Esophagus muscularis mucosa (tissue), 4 donors: Measurements from ENCODE around the gene TSSK3. TPM values are rescaled to one million over a fixed set of nuclear protein-coding genes. Genes with fewer than 3 reads are reported as not detected.
"Not testable (repeated sequence)": the region's sequence is repeated elsewhere in the genome, so short reads cannot be mapped to it uniquely, and the experiment has no call there.

Experiments
- DNase-seq: peaks from one replicate; pipeline ENCODE4 v3.0.0-alpha.2; 2017; ENCODE audit errors: extremely low spot score
- H3K27ac ChIP-seq, 4 donors: fragments of 200-600 bp; sonication (generic); replicated peaks in 1 of 4; 1 replicate in 3 of 4; 2 replicates in 1 of 4; pipeline ENCODE4 v1.5.1; 2016 to 2019; ENCODE audit warnings: mild to moderate bottlenecking in 1 of 4
- H3K27me3 ChIP-seq, 4 donors: fragments of 200-600 bp; sonication (generic); one replicate each; pipeline versions ENCODE4 v1.5.1 to v1.6.0; 2016 to 2019
- H3K36me3 ChIP-seq, 4 donors: fragments of 200-600 bp; sonication (generic); one replicate each; pipeline ENCODE4 v1.5.1; 2016 to 2019
- H3K4me1 ChIP-seq, 4 donors: fragments of 200-600 bp; sonication (generic); one replicate each; pipeline ENCODE4 v1.5.1; 2016 to 2019
- H3K4me3 ChIP-seq, 4 donors: fragments of 200-600 bp; sonication (generic); 1 replicate in 2 of 4; 2 replicates in 2 of 4; pipeline ENCODE4 v1.5.1; 2016 to 2019; ENCODE audit warnings: mild to moderate bottlenecking in 4 of 4, moderate library complexity in 1 of 4
- H3K9me3 ChIP-seq, 4 donors: fragments of 200-600 bp; sonication (generic); 1 replicate in 3 of 4; 2 replicates in 1 of 4; pipeline ENCODE4 v1.5.1; 2016 to 2019
- CTCF ChIP-seq, 3 experiments: fragments of 200-600 bp in 2 of 3; fragments of 450-650 bp in 1 of 3; sonication (generic) in 2 of 3; IDR thresholded peaks; one replicate each; pipeline ENCODE4 v1.5.1; 2017 to 2019; ENCODE audit warnings: antibody characterized with exemption in 3 of 3, mild to moderate bottlenecking in 2 of 3, moderate library complexity in 1 of 3
- EP300 ChIP-seq: sonication (generic); formaldehyde crosslinking; IDR thresholded peaks from one replicate; pipeline ENCODE4 v1.6.1; 2017; ENCODE audit warnings: antibody characterized with exemption
- POLR2A ChIP-seq: fragments of 450-650 bp; IDR thresholded peaks from one replicate; pipeline ENCODE4 v1.6.1; 2017; ENCODE audit warnings: antibody characterized with exemption, moderate library complexity, mild to moderate bottlenecking, low read depth
- POLR2AphosphoS5 ChIP-seq, 2 donors: sonication (generic); formaldehyde crosslinking; IDR thresholded peaks; one replicate each; pipeline ENCODE4 v1.6.1; 2017; ENCODE audit warnings: antibody characterized with exemption in 2 of 2
- WGBS: methylation state at CpG from one replicate; pipeline ENCODE4 v1.1.5; 2018; 5-methylcytosine and 5-hydroxymethylcytosine counted together
- intact Hi-C: fragments of 100-400 bp; cut with DNase I; formaldehyde crosslinking; loops from one replicate; pipeline ENCODE4 v1.15.1; 2023
- total RNA-seq, 4 donors: library from RNA; depleted of rRNA; stranded (reverse); fragments of >200 nt; gene quantifications; one replicate each; pipeline versions ENCODE4 v1.1.0 to v1.2.1, GENCODE V29; 2016

Gene TSSK3
- total RNA-seq, 4 donors from 2014 or later, result 0.86 to 3.7 TPM; not detected in 2

GRCh38 chr1:32393832-32394140 is 31.4 kb downstream of the TSSK3 start:
- H3K9me3 ChIP-seq, result no peaks in the 10 kb centered on the region
- DNase-seq, result no peak
- peak overlapping the region; percentile 71 to 90 (median 80) for H3K4me3 ChIP-seq
- intact Hi-C loops, result no loop called here
- no peak for TF ChIP-seq CTCF (IDR thresholded peaks at IDR 0.05)
- TF ChIP-seq POLR2AphosphoS5 (IDR thresholded peaks at IDR 0.05), result no peak
- under 1% methylated on average over 13 of the region's 15 CpGs for WGBS
- peaks cover 5 to 45% (median 28%) of the 10 kb centered on the region in 4 donors for H3K36me3 ChIP-seq
- H3K27me3 ChIP-seq, result no peaks in the 10 kb centered on the region
- peak overlapping the region; percentile 89 to 96 (median 90) for H3K27ac ChIP-seq
- peaks cover 22 to 58% (median 47%) of the 10 kb centered on the region in 4 donors for H3K4me1 ChIP-seq

- peak within 1 kb of the TSS; percentile 89 to 96 (median 90) for H3K27ac ChIP-seq
- intact Hi-C loops, result no loop called here
- H3K4me3 ChIP-seq, result peak within 1 kb of the TSS; percentile 71 to 90 (median 80)
- no peaks in the 10 kb centered on the region for H3K27me3 ChIP-seq
- 0% methylated on average over 16 of the region's 48 CpGs for WGBS
- H3K4me1 ChIP-seq, result peaks cover 22 to 57% (median 46%) of the 10 kb centered on the region in 4 donors
- peaks cover 4 to 39% (median 24%) of the 10 kb centered on the region in 4 donors for H3K36me3 ChIP-seq
- DNase-seq, result peak; percentile 100
- TF ChIP-seq CTCF (IDR thresholded peaks at IDR 0.05) (no peak), POLR2AphosphoS5 (IDR thresholded peaks at IDR 0.05) (peak; percentile 97 to 99), POLR2A (peak; percentile 81)
- H3K9me3 ChIP-seq, result no peaks in the 10 kb centered on the region
Observed at GRCh38 chr1:32394141-32394889, 32.0 kb downstream of the TSSK3 start, which contains the start of gene BSDC1. TSS of gene BSDC1 (minus strand) at chr1:32394441. CDS start at chr1:32394414, 27 bp downstream.

GRCh38 chr1:32394890-32395432 is 32.6 kb downstream of the TSSK3 start:
- no peak for TF ChIP-seq CTCF (IDR thresholded peaks at IDR 0.05)
- TF ChIP-seq EP300, result no peak
- TF ChIP-seq POLR2A, result no peak
- TF ChIP-seq POLR2AphosphoS5 (IDR thresholded peaks at IDR 0.05), result no peak
- Histone ChIP-seq H3K4me1 (peaks cover 22 to 50% (median 44%) of the 10 kb centered on the region in 4 donors), H3K27me3 (no peaks in the 10 kb centered on the region), H3K36me3 (peaks cover 0 to 33% (median 17%) of the 10 kb centered on the region in 4 donors), H3K4me3 (peak overlapping the region; percentile 71 to 90 (median 80)), H3K27ac (peak overlapping the region; percentile 89 to 96 (median 90)), H3K9me3 (no peaks in the 10 kb centered on the region)
- no peak for DNase-seq
- intact Hi-C loops, result no loop called here
- WGBS, result under 1% methylated on average over 13 of the region's 14 CpGs

GRCh38 chr1:32396524-32396923 is 34.2 kb downstream of the TSSK3 start:
- WGBS, result 89% methylated on average over 5 of the region's 5 CpGs
- not testable (repeated sequence) for H3K4me3 ChIP-seq

GRCh38 chr1:32398401-32398800 is 36.1 kb downstream of the TSSK3 start:
- Histone ChIP-seq H3K27ac (no peak overlapping the region), H3K27me3 (no peaks in the 10 kb centered on the region), H3K9me3 (no peaks in the 10 kb centered on the region), H3K4me3 (no peak overlapping the region), H3K4me1 (peaks cover 6 to 24% (median 20%) of the 10 kb centered on the region in 4 donors), H3K36me3 (no peaks in the 10 kb centered on the region)
- TF ChIP-seq POLR2AphosphoS5 (IDR thresholded peaks at IDR 0.05) (no peak), EP300 (no peak), POLR2A (no peak), CTCF (IDR thresholded peaks at IDR 0.05) (no peak)
- WGBS, result 65% methylated on average over 2 of the region's 2 CpGs
- DNase-seq, result no peak
- intact Hi-C loops, result no loop called here

More at GRCh38 chr1:32396524-32396923, 34.2 kb downstream of the TSSK3 start:
- DNase-seq, H3K27me3 ChIP-seq, H3K9me3 ChIP-seq, intact Hi-C loops, H3K27ac ChIP-seq: not testable (repeated sequence)
- peaks cover 0 to 17% (median 2%) of the 10 kb centered on the region in 4 donors for H3K36me3 ChIP-seq
- peaks cover 24 to 43% (median 39%) of the 10 kb centered on the region in 4 donors for H3K4me1 ChIP-seq
